Activated T-helper 1 cell treated with anti-CD3 and anti-CD28 coated beads, Interleukin-12 subunit alpha, Interleukin-12 subunit beta, Interleukin-2, Interleukin-4 antibody, amounts not matched to agents 30 ng/mL and 10 ng/mL and 1 ng/mL, durations not matched to agents 14 hours and 24 hours and 36 hours (primary cell): ENCODE measurements around the gene TNIK. TPM values are rescaled to one million over a fixed set of nuclear protein-coding genes. Genes with fewer than 3 reads are reported as not detected.

Experiments used
- DNase-seq: peaks from one replicate; pipeline ENCODE4 v3.0.0; 2021; ENCODE audit warnings: low spot score
- H3K27ac Mint-ChIP-seq: one replicate; pipeline ENCODE4 v1.8.0; 2021; ENCODE audit warnings: mild to moderate bottlenecking, mixed read lengths
- H3K27me3 Mint-ChIP-seq: one replicate; pipeline ENCODE4 v1.8.0; 2022; ENCODE audit warnings: mild to moderate bottlenecking, moderate library complexity, mixed read lengths; ENCODE audit not compliant: insufficient read depth
- H3K36me3 Mint-ChIP-seq: one replicate; pipeline ENCODE4 v1.8.0; 2021; ENCODE audit warnings: low read depth, mixed read lengths
- H3K4me1 Mint-ChIP-seq: one replicate; pipeline ENCODE4 v1.8.0; 2021; ENCODE audit warnings: low read depth, mixed read lengths
- H3K4me3 Mint-ChIP-seq: one replicate; pipeline ENCODE4 v1.8.0; 2021; ENCODE audit warnings: mild to moderate bottlenecking, moderate library complexity, mixed read lengths
- H3K9me3 Mint-ChIP-seq: one replicate; pipeline ENCODE4 v1.8.0; 2021; ENCODE audit warnings: mixed read lengths
- intact Hi-C: fragments of 100-400 bp; cut with micrococcal nuclease; formaldehyde crosslinking; loops from one replicate; pipeline ENCODE4 v1.15.1; 2024
- total RNA-seq: library from RNA; stranded (reverse); gene quantifications from 2 replicates; pipeline ENCODE4 v1.2.3, GENCODE V29; 2022

TNIK gene
- total RNA-seq, 1 donor from 2014 or later: 21.5 TPM

DNA sequence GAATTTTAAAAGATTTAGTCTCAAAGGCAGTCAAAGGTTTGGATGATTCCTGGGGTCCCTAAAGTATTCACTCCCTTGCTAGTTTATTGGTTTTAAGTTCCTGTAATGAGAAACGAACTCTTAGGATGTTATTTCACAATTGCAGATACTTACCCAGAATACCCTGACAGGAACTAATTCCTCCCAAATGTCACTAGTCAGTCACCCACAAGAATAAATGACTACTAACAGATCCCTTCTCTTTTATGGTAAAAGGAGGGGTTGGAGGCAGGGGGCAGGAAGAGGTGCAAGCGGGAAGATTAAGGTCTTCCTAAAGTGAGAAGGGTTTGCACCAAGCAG, 259.5 kb downstream of the TNIK start:
- intact Hi-C loops: no loop called here
- H3K27me3 Mint-ChIP-seq: no peaks in the 10 kb centered on the region
- no peak overlapping the region for H3K27ac Mint-ChIP-seq
- peaks cover 9% of the 10 kb centered on the region for H3K9me3 Mint-ChIP-seq
- DNase-seq: no peak
- peaks cover 10% of the 10 kb centered on the region for H3K4me1 Mint-ChIP-seq
- peaks cover 21% of the 10 kb centered on the region for H3K36me3 Mint-ChIP-seq
- H3K4me3 Mint-ChIP-seq: no peak overlapping the region

DNA sequence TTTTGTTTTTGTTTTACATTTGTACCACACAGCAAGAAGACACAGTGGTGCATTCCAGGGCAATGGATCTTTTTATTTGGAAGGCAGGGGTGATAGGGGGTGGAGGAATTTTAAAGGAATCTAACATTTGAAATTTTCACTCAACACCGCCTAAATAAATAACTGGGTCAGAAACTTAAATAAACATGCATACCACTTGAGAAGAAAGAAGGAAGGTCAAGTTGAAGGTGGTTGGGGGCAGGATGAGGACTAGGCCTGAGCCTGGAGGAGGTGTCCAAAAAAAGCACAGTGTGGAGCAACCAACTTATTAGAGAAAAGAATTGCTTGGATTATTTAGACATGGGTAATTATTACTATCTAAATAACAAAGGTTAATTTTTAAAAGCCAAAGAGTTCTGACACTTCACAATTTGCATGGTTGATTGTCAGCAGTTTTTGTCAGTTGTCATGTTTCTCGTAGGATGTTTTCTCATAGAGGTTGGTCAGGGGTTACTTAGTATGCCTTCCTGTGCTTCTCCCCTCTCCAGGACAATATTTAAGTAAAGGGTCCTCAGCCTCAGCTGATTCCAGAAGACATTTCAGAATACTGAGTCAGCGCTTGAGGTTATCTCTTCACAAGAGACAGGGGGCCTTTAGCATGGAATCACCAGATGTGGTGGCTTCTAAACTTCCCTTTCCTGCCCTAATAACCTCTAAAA, 260.0 kb downstream of the TNIK start:
- Mint-ChIP-seq H3K4me1 (peaks cover 10% of the 10 kb centered on the region), H3K4me3 (no peak overlapping the region), H3K27ac (no peak overlapping the region), H3K27me3 (no peaks in the 10 kb centered on the region), H3K9me3 (peaks cover 9% of the 10 kb centered on the region), H3K36me3 (peaks cover 17% of the 10 kb centered on the region)
- no peak for DNase-seq
- intact Hi-C loops: no loop called here

DNA sequence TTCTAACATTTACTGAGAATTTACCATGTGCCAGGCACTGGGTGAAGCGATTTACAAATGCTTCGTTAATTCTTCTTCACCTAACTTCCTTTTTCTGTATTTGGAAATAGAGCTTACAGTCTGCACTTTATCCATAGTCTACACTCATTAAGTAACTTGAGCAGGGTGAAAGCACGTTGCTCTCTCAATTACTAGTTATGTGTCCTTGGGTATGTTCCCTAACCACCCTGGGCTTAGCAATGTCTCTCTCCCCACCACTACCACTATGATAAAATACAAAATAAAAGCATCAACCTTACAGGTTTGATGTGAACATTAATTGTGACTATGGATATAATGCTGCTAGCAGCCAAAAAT, 260.8 kb downstream of the TNIK start:
- DNase-seq: no peak
- Mint-ChIP-seq H3K27me3 (no peaks in the 10 kb centered on the region), H3K27ac (no peak overlapping the region), H3K36me3 (peaks cover 17% of the 10 kb centered on the region), H3K9me3 (peaks cover 9% of the 10 kb centered on the region), H3K4me1 (peaks cover 10% of the 10 kb centered on the region), H3K4me3 (no peak overlapping the region)
- intact Hi-C loops: no loop called here

DNA sequence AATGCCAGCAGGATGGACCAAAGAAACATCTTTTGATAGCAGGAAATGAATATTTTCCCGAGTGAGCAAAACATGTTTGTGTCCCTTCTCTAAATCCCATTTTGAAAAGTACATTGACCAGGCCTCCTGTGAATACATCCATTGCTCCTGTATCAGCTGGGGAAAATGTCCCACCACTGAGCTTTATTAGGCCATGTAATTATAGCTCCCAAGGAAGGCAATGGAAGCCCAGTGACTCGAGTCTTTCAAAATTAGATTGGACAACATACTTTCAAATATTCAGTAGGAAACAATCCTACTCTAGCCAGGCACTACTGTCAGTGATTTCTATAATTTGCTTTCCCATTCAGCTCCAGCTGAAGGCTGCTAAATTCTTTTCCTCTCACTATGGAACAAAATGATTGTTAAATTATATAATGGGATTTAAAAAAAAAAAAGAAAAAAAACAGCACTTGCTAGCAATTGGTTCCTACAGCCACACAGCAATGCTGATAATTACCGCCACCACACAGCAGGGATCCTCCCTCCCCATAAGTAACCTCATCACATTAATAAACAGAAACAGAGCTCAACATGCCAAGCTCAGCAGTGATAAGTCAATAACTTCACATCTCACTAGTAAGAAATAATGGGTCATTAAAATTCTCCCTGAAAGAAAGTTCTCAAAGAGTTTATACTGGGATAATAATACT, 261.3 kb downstream of the TNIK start:
- Mint-ChIP-seq H3K27me3 (no peaks in the 10 kb centered on the region), H3K4me3 (no peak overlapping the region), H3K36me3 (peaks cover 19% of the 10 kb centered on the region), H3K27ac (no peak overlapping the region), H3K4me1 (peaks cover 10% of the 10 kb centered on the region), H3K9me3 (peaks cover 9% of the 10 kb centered on the region)
- intact Hi-C loops: no loop called here
- no peak for DNase-seq

DNA sequence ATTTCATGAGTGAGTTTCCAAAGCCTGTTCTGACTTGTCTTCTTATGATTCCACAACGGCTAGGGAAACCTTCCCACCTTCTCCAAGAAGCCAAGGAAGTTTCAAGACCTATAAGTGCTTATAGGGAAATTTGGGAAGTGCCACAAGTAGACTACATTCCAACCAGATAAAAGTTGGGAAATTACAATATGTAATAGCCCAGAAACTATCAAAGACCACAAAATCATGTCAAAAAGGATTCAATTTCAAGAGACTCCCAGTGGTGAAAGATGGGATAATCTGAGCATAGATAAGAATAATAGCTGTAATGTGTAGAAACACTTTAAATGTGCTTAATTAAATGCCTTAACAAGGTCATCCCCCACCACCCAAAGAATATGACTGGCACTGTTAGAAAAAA, 264.5 kb downstream of the TNIK start:
- H3K4me3 Mint-ChIP-seq: no peak overlapping the region
- no peaks in the 10 kb centered on the region for H3K27me3 Mint-ChIP-seq
- no peak for DNase-seq
- intact Hi-C loops: no loop called here
- peaks cover 9% of the 10 kb centered on the region for H3K9me3 Mint-ChIP-seq
- H3K36me3 Mint-ChIP-seq: peaks cover 24% of the 10 kb centered on the region
- peaks cover 11% of the 10 kb centered on the region for H3K4me1 Mint-ChIP-seq
- no peak overlapping the region for H3K27ac Mint-ChIP-seq

DNA sequence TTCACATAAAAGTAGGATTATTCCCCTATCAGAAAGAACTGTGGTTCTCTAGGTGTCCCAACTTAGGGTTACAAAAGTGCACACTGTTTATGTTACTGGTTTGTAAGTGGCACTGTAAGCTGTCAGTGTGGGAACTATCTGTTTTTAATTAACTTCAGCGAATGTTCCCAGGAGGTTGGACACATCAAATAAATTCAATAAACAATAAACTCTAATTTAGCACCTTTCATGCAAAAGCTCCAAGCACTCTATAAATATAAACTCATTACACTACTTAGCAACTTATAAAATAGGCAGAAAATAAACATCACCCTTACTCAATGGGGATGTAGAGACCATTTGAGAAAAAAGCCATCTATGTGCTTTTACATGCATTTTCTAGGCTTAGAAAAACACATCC, 265.2 kb downstream of the TNIK start:
- no peaks in the 10 kb centered on the region for H3K27me3 Mint-ChIP-seq
- intact Hi-C loops: no loop called here

DNA sequence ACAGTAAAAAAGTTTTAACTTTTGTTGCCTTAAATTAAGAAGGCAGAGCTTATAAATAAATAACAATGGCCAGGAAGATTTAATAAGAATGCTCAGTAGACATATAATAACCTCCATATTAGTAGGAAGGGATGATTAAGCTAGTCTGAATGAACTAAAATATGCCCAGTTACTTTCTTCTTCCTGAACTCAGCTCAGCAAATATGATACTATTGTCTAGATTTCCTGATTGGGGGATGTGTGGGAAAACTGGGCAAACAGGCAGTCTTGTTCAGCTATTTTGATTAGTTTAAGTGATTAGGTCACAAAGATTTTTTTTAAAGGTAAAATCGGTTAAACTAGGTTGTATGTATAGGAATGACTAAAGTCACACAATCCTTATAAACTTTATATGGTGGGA, 266.5 kb downstream of the TNIK start:
- Mint-ChIP-seq H3K36me3 (peaks cover 34% of the 10 kb centered on the region), H3K4me3 (no peak overlapping the region), H3K27me3 (no peaks in the 10 kb centered on the region), H3K4me1 (peaks cover 28% of the 10 kb centered on the region), H3K27ac (no peak overlapping the region), H3K9me3 (peaks cover 9% of the 10 kb centered on the region)
- DNase-seq: no peak
- intact Hi-C loops: no loop called here

More for the DNA sequence above, 265.2 kb downstream of the TNIK start:
- peaks cover 9% of the 10 kb centered on the region for H3K9me3 Mint-ChIP-seq
- peaks cover 16% of the 10 kb centered on the region for H3K4me1 Mint-ChIP-seq
- H3K36me3 Mint-ChIP-seq: peaks cover 27% of the 10 kb centered on the region
- no peak overlapping the region for H3K4me3 Mint-ChIP-seq
- no peak overlapping the region for H3K27ac Mint-ChIP-seq
- no peak for DNase-seq

DNA sequence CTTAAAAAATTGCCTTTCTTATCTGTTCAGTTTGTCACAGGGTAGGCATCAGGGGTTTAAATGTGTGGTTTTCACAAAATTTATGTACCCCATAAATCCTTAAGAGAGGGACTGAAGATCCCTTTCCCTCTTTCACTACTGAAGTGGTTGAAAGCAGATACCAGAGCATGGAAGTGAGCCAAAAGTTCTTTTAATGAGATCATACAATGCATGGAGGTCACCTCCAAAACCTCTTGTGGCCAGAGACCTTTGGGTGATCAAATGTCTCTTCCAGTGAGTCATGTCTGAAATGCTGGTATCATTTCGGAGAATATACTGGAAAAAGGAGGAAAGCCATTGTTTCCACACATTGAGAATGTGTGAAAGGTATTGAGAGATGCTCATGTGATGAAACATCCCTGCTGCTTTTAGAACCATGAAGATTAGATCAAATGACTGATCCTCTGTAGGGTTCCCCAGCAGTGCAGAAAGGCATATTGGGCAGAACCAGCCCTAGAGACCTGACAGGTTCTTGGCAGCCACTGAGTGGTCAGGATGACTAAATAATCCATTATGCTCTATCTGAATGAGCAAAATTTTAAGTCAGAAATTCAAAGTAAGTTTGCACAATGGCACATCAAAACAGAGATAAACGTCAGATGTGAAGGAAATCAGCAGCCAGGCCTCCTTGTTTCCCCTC, 267.9 kb downstream of the TNIK start:
- Mint-ChIP-seq H3K4me3 (no peak overlapping the region), H3K27ac (no peak overlapping the region), H3K4me1 (peaks cover 28% of the 10 kb centered on the region), H3K9me3 (peaks cover under 1% of the 10 kb centered on the region), H3K27me3 (no peaks in the 10 kb centered on the region), H3K36me3 (peaks cover 36% of the 10 kb centered on the region)
- intact Hi-C loops: no loop called here
- DNase-seq: no peak

DNA sequence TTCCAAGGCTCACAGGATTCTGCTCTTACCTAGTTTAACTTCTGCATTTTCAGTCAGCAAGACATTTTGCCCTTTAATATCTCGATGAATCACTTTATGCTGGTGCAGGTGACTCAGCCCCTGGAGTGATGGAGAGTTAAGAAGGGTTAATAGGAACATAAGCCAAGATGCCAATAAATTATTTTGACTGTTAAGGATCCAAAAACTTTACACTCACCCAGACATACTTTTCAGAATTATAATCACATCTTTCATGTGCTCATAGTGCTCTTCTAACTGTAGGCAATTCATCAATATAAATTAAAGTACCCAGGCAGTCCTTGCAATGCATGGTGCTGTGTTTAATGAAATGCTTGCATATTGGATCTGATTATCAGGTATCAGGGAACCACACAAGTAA, 269.5 kb downstream of the TNIK start:
- Mint-ChIP-seq H3K36me3 (peaks cover 40% of the 10 kb centered on the region), H3K9me3 (no peaks in the 10 kb centered on the region), H3K4me3 (no peak overlapping the region), H3K27me3 (no peaks in the 10 kb centered on the region), H3K27ac (no peak overlapping the region), H3K4me1 (peaks cover 40% of the 10 kb centered on the region)
- DNase-seq: no peak
- intact Hi-C loops: no loop called here

DNA sequence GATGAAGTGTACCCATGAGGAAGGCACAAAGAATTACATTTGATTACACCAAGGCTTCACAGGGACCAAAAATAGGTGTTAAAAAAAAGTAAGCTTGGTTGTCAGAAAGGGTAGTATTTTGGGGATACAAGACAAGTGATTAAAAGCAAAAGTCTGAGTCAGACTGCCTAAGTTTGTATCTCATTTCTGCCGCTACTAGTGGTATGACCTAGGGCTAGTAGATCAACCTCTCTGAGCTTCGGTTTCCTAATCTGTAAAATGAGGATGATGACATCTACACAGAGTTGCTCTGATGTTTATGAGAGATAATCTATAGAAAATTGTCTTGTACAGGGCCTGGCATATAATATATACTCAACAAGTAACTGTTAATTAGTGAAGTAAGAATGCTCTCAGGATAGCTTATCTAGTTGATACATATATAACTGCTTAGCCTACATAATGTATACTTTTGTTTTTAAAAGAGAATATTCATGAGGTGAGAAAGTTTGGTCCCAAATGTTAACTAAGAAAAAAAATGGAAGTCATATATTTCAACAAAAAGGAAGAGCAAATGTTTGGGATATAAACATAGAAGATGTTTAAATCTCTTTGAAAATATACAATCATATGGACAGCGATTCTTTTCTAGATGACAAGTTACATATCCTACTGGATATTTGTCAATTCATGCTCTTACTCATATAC, 270.7 kb downstream of the TNIK start:
- Mint-ChIP-seq H3K9me3 (no peaks in the 10 kb centered on the region), H3K27ac (peak overlapping the region; percentile 22), H3K36me3 (peaks cover 40% of the 10 kb centered on the region), H3K27me3 (no peaks in the 10 kb centered on the region), H3K4me3 (no peak overlapping the region), H3K4me1 (peaks cover 51% of the 10 kb centered on the region)
- no peak for DNase-seq
- intact Hi-C loops: loop anchor here (1.0 to 10.0 kb wide), 6 partner anchors 35 to 271 kb away; partner anchors contain the start of gene TNIK

DNA sequence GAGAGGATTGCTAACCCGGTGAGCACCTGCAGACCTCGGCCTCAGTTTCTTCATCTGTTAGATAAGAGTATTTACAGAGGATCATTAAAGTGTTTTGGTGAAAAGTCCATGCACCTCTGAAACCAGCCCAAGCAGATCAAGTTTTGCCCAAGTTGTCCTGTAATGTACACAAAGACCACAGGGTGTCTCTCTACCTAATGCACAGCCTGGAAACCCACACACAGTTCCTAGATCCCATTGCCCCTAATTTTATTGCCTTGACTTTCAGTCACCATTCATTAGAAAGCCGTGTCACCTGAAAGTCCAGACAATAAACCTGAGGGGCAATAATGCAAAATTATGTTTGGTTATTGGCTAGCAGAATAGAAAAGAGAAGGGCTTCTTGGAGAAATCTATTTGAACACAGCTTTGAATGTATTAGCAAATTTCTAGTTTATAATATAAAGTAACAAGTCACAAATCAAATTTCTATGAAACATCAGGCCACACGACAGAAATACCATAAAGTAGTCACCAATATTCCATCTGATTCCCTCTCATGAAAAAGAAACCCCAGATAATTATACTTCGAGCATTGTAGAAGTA, 272.4 kb downstream of the TNIK start:
- H3K9me3 Mint-ChIP-seq: no peaks in the 10 kb centered on the region
- peaks cover 56% of the 10 kb centered on the region for H3K4me1 Mint-ChIP-seq
- no peaks in the 10 kb centered on the region for H3K27me3 Mint-ChIP-seq
- no peak overlapping the region for H3K4me3 Mint-ChIP-seq
- DNase-seq: no peak
- H3K36me3 Mint-ChIP-seq: peaks cover 35% of the 10 kb centered on the region
- intact Hi-C loops: loop anchor here (1.0 to 10.0 kb wide), 3 partner anchors 37 to 380 kb away; no protein-coding TSS in a partner anchor
- no peak overlapping the region for H3K27ac Mint-ChIP-seq

DNA sequence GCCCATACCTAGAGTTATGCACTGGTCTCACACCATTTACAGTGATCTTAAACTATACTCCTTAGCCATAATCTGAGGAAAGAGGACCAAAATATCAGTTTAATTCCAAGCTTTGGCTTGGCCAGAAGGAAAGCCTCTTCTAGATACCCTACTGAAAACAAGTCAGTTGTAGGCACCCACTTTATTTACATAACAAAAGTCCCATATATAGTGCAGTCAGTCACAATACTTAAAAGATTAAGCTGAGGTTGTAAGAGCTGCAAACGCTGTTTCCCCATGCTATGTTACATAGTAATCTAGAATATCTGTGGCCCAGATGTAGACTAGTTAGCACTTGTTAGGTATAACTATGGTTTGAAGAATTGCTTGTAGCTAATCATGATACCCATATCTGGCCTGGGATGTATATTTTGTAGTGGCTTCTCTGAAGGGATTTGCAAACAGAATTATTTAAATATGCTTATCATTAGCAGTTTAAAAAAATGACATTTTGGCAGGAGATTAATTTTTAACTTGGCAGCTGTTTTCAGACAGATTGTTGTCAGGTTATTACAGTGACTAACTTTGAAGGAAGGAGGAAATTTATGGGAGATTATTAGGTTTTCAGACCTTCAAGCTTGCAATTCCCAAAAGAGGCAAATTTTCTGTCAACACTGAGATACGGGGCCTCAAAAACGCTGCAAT, 273.2 kb downstream of the TNIK start:
- Mint-ChIP-seq H3K36me3 (peaks cover 38% of the 10 kb centered on the region), H3K27ac (no peak overlapping the region), H3K4me1 (peaks cover 56% of the 10 kb centered on the region), H3K27me3 (no peaks in the 10 kb centered on the region), H3K9me3 (no peaks in the 10 kb centered on the region), H3K4me3 (no peak overlapping the region)
- intact Hi-C loops: loop anchor here (1.0 to 10.0 kb wide), 2 partner anchors 222 to 380 kb away; no protein-coding TSS in a partner anchor
- no peak for DNase-seq
